GM21619 (cell line): ENCODE data around the gene LTBP1.
"Not testable (repeated sequence)": the region's sequence is repeated elsewhere in the genome, so short reads cannot be mapped to it uniquely, and the experiment has no call there.

ENCODE experiments used
- ATAC-seq: cut with Tn5 transposase; IDR thresholded peaks from one replicate; pipeline ENCODE4 v1.9.1; 2021; ENCODE audit not compliant: unreplicated experiment

Gene LTBP1

DNA sequence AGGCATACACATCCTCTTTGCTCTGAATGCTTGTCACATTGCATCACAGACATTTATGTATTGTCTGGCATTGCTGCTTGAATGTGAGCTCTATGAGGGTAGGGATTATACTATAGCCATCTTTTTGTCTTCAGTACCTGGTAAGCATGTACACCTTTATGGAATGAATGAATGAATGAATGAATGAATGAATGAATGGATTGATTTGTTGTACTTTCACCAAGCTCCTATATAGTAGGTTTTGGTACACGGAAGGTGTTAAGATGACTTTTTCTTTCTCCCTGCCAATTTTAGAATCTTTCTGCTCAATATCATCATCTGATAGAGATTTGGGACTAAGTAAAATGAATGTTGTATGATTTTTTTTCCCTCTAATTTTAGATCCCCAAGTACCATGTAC lies 13.5 kb downstream of the LTBP1 start:
- ATAC-seq, result no peak

GRCh38 chr2:32960647-32961403 lies 14.1 kb downstream of the LTBP1 start:
- no peak for ATAC-seq

- ATAC-seq, result no peak
These were observed 15.9 kb downstream of the LTBP1 start for GRCh38 chr2:32962690-32963089.

DNA sequence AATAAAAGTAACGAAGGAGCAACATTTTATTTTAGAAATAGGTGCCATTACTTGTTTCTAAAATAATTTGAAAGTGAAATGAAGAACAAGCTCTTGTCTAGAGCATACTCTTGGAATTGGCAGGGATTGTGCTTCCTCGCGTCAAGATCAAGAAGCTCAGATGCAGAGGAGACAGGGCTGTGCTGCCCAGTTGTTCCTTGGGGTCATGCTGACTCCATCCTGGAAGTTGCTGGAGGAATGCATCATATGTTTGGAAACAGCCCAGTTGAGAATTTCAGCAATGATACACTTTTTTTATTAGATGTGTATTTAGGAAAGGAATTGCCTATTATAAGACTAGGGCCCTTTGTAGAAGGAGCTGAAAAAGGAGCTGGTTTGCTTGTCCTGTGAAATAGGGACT lies 17.2 kb downstream of the LTBP1 start:
- ATAC-seq, result no peak

GRCh38 chr2:32965523-32966171 lies 18.9 kb downstream of the LTBP1 start:
- no peak for ATAC-seq

DNA sequence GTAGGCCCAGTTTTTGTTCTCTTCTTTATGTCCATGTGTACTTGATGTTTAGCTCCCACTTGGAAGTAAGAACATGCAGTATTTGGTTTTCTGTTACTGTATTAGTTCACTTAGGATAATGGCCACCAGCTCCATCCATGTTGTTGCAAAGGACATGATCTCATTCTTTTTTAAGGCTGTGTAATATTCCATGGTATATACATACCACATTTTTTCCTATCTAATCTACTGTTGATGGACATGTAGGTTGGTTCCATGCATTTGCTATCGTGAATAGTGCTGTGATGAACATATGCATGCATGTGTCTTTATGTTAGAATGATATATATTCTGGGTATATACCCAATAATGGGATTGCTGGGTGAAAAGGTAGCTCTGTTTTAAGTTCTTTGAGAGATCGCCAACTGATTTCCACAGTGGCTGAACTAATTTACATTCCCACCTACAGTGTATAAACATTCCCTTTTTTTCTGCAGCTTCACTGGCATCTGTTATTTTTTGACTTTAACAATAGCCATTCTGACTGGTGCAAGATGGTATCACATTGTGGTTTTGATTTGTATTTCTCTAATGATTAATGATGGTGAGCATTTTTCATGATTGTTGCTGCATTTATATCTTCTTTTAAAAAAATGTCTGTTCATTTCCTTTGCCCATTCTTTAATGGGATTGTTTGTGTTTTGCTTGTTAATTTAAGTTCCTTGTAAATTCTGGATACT lies 22.9 kb downstream of the LTBP1 start:
- ATAC-seq, result no peak

DNA sequence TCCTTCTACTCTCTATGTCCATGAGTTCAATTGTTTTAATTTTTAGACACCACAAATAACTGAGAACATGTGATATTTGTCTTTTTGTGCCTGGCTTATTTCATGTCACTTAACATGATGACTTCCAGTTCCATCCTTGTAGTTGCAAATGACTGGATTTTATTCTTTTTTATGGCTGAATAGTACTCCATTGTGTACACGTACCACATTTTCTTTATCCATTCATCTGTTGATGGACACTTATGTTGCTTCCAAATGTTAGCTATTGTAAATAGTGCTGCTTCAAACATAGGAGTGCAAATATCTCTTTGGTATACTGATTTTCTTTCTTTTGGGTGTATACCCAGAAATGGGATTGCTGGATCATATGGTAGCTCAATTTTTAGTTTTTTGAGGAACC lies 27.0 kb downstream of the LTBP1 start:
- ATAC-seq, result not testable (repeated sequence)

DNA sequence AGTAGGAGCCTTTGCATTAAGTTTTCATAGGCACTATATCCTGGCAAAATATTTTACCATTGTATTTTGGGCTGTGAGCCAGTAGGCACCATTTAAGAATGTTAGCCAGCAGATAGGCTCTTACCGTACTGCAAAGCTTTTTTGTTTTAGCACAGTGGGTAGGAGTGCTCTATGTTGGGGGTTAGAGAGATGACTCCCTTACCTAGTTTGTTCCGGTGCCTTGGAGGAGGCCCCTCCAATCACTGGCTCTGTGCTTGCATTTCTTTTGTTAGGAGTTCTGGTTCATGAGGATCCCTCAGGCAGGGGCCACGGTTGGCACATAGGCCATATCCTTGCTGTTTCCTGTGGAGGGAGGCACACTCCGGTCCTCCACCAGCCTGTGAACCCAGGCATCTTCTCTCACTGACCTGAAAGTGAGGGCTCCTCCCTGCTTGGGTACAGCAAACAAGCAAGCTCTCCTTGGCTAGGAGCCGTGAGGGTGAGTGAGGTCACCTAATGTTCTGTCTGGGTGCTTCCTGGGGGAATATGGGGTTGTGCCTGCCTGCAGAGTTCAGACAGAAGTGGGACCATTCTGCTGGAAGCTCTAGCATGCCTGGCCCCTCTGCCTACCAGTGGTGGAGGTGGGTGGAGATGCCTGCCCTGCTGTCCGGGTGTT lies 29.8 kb downstream of the LTBP1 start:
- ATAC-seq, result no peak

- ATAC-seq, result no peak
These were observed 30.5 kb downstream of the LTBP1 start for GRCh38 chr2:32977228-32977758.

DNA sequence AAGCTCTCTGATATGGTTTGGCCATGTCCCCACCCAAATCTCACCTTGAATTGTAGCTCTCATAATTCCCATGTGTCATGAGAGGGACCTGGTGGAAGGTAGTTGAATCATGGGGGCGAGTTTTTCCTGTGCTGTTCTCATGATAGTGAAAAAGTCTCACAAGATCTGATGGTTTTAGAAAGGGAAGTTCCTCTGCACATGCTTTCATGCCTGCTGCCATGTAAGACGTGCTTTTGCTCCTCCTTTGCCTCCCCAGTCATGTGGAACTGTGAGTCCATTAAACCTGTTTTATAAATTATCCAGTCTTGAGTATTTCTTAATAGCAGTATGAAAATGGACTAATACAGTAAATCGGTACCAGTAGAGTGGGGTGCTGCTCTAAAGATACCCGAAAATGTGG lies 34.9 kb downstream of the LTBP1 start:
- ATAC-seq, result no peak

DNA sequence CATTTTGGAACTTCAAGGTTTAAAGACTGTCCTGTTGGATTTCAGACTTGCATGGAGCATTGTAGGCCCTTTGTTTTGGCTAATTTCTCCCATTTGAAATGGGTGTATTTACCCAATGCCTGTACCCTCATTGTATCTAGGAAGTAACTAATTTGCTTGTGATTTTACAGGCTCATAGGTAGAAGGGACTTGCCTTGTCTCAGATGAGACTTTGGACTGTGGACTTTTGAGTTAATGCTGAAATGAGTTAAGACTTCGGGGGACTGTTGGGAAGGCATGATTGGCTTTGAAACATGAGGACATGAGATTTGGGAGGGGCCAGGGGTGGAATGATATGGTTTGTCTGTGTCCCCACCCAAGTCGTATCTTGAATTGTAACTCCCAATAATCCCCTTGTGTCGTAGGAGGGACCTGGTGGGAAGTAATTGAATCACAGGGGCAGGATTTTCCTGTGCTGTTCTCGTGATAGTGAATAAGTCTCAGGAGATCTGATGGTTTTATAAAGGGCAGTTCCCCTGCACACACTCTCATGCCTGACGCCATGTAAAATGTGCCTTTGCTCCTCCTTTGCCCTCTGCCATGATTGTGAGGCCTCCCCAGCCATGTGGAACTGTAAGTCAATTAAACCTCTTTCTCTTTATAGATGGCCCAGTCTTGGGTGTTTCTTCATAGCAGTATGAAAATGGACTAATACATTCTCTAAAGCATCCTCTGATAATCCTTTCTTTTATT lies 36.6 kb downstream of the LTBP1 start:
- ATAC-seq, result not testable (repeated sequence)

GRCh38 chr2:32986480-32986879 lies 39.7 kb downstream of the LTBP1 start:
- no peak for ATAC-seq

- no peak for ATAC-seq
These were observed 41.8 kb downstream of the LTBP1 start for GRCh38 chr2:32988525-32988924.

- no peak for ATAC-seq
These were observed 43.8 kb downstream of the LTBP1 start for GRCh38 chr2:32990556-32990955.

DNA sequence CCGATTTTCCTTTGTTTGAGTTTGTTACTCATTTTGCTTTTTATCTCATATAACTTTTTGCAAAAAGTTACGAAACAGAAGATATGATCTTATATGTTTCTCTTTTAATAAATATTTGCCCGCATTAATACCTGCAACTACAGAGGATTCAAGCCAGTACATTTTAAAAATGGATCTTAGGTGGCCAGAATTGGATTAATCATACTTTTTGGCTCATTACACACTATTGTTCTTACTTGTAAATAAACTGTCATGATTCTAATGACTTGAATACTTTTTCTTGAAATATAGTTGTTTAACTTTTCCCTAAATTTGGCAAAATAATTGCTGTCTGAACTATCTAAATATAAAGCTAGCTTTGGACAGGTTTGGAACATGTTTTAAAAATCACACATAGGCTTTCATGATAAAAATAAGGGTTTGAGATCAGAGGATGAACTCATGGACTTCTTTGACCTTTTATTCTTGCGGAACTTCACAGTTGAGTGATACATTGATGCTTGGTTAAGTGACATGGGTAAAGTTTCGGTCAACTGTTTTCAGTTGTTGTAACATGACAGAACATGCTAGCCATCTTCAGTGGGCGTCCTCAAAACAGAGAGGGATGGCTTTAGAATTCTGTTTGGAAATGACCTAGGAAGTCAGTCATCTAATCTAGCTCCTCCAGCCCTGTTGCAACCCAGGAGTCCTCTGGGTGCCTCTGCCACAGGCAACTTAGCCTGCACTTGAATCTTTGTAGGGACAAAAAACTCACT lies 44.5 kb downstream of the LTBP1 start:
- no peak for ATAC-seq

DNA sequence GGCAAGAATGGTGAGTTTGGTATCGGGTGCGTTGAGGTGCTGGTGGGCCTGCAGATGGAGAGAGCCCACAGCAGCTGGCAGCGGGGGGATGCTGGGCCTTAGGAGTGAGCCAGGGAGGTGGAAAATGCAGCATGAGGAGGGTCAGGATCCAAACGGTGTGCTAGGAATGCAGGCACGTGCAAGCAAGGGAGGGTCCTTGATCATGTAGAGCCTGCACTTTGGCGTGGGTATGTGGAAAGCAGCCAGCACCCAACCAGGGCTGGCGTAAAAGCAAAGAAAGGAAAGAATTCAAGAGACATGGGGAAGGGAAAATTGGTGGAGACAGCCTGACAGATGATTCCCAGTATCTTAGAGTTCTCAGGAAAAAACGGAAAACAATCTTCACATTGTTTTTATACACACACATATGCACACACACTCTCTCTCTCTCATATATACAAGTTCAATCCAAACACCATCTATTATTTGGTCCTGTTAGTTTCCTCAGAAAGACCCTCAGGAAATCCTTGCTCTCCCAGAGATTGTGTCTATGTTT lies 46.3 kb downstream of the LTBP1 start:
- ATAC-seq, result no peak

- ATAC-seq, result no peak
These were observed 51.0 kb downstream of the LTBP1 start for GRCh38 chr2:32997705-32998104.

GRCh38 chr2:33000986-33001385 lies 54.2 kb downstream of the LTBP1 start:
- no peak for ATAC-seq

DNA sequence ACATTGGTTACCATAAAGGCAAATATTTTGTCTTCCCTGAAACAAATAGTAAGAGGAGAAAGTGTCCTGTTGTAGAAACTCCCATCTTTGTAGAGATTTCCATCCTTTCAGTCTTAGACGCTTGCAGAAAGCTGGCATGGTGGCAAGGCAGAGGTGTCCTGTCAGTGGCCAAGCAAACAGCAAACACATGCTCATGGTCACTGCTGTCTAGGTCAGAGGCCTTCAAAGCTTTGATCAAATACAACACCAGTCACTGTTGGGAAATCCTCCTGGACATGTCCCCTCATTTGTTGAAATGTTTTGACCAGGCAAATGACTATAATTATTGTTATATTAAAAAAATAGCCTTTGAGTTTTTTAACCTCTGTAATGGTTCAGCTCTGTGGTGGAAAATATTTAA lies 55.1 kb downstream of the LTBP1 start:
- no peak for ATAC-seq

GRCh38 chr2:33002863-33003262 lies 56.1 kb downstream of the LTBP1 start:
- no peak for ATAC-seq
